ENCODE measurements around the gene TRIM33.

TRIM33 gene

GRCh38 chr1:114511032-114511785 is at the start of gene TRIM33:
TSS of gene TRIM33 (minus strand) at chr1:114511203. CDS start at chr1:114511076, 127 bp downstream.
- peak; percentile 93 for DNase-seq

- no peak for DNase-seq
Measured at GRCh38 chr1:114559356-114559755, 48.4 kb upstream of the TRIM33 start.

DNA sequence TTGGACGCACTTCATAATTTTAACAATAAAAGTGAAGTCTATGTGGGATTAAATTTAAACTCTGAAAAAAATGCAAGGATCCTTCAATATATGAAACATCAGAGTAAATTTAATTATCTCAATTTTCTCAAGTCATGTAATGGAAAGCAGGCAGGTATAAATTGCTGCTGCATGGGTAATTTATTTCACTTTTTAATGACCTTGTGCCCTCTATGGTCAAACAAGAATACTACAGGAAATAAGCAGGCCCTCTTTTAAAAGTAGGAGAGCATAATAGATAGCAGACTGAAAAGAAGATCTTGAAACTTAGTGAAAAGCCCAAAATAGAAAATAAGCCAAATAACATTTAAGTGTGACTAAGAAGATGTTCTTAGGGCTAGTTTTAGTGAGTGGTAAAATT is 47.5 kb upstream of the TRIM33 start:
- DNase-seq = no peak

DNA sequence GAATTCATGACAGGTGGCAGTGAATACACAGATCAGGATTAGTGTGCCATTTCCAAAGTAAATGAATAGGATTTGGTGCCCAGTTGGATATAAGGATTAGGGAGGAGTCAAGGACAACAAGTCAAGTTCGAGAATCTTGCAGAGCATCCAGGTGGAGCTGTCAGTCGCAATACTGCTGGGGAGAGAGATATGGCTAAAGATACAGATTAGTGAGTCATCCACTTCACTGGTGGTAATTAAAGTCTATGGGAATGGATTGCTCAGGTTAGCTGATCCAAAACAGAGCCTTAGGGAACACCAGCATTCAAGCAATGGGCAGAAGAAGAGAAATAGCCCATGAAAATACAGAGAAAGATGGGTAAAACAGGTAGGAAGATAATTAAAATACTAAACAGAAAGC is 43.6 kb upstream of the TRIM33 start:
- DNase-seq = no peak

GRCh38 chr1:114552106-114552639 is 41.2 kb upstream of the TRIM33 start:
- DNase-seq = no peak

DNA sequence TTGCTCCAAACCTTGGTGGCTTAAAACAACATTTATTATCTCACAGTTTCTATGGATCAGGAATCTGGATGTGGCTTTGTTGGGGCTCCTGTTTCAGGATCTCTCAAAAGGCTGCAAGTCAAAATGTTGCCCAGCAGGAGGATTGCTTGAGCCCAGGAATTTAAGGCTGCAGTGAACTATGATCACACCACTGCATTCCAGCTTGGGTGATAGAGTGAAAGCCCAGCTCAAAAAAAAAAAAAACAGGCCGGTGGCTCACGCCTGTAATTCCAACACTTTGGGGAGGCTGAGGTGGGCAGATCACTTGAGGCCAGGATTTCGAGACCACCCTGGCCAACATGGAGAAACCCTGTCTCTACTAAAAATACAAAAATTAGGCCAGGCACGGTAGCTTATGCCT is 40.4 kb upstream of the TRIM33 start:
- DNase-seq = no peak

DNA sequence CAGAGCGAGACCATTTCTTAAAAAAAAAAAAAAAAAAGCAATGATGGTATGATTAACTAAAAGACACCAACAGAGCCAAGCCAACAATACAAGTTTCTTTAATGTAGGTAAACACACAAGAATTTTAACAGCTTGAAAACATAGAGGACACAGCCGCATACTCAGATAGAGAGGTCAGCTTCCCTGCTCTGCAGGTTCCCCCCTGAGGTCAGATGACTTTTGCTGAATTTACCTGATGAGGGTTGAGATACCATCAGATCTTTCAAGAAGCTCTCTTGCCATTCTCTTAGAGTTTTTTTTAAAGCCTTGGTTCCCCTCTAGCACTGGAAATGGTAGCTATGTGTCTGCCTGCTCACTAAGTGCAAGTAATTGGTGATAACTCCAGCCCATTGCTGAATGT is 39.3 kb upstream of the TRIM33 start:
- DNase-seq = no peak

GRCh38 chr1:114549137-114549536 is 38.1 kb upstream of the TRIM33 start:
- no peak for DNase-seq

- DNase-seq = no peak
Measured at GRCh38 chr1:114547076-114547475, 36.1 kb upstream of the TRIM33 start.

GRCh38 chr1:114545796-114546195 is 34.8 kb upstream of the TRIM33 start:
- DNase-seq = no peak

GRCh38 chr1:114545315-114545714 is 34.3 kb upstream of the TRIM33 start:
- DNase-seq = no peak

DNA sequence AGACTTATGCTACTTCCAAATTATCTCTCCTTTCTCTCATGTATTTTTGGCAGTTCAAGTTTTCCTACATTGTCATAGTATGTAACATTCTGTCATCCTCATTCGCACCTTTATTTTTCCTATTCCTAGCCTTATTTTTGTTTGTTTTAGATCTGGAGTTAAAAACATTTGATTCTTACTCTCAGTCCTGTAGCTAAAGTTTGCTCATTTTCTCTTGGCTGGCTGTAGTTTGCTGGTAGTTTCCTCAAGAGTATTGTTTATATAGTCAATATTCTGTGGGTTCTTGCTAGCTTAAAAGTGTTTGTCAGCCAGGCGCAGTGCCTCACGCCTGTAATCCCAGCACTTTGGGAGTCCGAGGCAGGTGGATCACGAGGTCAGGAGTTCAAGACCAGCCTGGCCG is 29.8 kb upstream of the TRIM33 start:
- no peak for DNase-seq

- no peak for DNase-seq
Measured at GRCh38 chr1:114540272-114540671, 29.3 kb upstream of the TRIM33 start.

DNA sequence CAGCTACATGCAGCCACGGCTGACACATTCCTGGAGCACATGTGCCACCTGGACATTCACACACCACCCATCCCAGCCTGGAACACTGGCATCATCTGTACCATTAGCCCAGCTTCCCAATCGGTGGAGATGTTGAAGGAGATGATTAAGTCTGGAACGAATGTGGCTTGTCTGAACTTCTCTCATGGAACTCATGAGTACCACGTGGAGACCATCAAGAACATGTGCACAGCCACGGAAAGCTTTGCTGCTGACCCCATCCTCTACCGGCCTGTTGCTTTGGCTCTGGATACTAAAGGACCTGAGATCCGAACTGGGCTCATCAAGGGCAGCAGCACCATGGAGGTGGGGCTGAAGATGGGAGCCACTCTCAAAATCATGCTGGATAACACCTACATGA is 25.0 kb upstream of the TRIM33 start:
- DNase-seq = no peak

DNA sequence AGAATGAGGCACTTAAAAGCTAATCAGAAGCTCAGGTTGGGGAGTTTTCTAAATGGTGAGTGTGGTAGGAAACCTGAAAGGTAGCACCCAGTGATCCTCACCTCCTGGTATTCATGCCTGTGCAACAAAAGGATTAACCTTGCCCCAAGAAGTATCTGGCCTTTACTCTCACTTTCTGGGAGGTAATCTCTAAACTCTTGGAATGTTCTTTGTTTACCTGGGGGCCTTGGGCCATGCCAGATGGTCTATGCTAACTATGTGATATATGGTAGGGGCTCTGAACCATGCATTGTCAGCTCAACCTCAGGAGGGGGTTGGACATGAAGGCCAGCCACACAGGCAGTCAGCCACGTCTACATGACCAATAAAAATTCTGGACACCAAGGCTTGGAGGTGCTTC is 24.4 kb upstream of the TRIM33 start:
- DNase-seq = no peak

DNA sequence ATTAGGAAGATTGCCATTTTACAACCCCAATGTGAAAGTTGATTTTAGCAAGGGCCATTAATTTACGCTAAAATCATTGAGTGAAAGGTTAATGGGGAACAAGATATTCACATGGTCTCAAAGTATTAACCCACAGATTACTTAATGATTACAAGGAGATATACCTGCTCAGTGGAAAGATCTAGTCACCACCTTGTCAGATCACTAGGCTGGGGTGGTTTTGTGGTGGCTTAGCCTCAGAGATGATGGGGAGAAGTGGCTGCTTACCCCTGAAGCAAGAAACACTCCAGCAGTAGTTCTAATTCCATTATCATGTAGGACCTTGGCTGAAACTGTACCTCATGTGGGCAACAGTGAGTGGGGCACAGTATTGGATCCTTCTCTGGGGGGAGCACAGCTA is 20.1 kb upstream of the TRIM33 start:
- DNase-seq = no peak

DNA sequence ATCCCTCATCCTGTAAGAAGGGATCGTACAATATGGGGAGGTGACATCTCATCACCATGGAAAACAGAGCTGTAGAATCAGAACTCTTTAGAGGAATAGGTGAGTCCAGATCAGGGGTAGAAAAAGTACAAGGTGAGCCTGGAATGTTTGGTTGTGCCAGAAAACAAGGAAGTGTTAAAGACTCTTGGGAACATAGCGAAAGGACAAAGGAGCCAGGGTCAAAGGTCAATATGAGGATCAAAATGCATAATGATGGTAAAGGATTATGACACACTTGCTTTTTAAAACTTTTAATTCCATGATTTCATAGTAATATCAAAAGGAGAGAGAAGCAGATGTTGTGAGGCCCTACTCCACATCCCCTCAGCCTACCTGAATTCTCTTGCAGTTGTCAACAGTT is 19.2 kb upstream of the TRIM33 start:
- DNase-seq = no peak

DNA sequence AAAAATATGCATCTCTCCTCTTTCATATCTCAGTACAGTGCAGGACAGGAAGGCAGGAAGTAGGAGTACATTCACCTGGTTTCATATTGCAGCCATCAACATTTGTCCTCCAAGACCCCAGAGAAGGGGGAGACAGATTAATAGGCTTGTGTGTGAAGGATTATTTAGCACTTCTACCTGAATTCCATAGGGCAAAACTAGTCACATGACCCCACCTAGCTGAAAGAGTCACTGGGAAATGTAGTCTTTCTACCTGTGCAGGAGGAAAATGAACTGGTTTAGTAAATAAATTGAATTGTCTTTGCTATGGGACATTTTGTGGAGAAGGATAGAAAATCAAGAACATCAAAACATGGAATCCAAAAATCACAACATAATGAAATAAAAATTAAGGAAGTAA is 13.9 kb upstream of the TRIM33 start:
- DNase-seq = no peak

GRCh38 chr1:114522264-114522575 is 11.2 kb upstream of the TRIM33 start:
- DNase-seq = no peak

GRCh38 chr1:114521396-114522263 is 10.6 kb upstream of the TRIM33 start:
- no peak for DNase-seq

- no peak for DNase-seq
Measured at GRCh38 chr1:114517348-114517747, 6.3 kb upstream of the TRIM33 start.

- no peak for DNase-seq
Measured at GRCh38 chr1:114512595-114513280, 1.7 kb upstream of the TRIM33 start.

DNA sequence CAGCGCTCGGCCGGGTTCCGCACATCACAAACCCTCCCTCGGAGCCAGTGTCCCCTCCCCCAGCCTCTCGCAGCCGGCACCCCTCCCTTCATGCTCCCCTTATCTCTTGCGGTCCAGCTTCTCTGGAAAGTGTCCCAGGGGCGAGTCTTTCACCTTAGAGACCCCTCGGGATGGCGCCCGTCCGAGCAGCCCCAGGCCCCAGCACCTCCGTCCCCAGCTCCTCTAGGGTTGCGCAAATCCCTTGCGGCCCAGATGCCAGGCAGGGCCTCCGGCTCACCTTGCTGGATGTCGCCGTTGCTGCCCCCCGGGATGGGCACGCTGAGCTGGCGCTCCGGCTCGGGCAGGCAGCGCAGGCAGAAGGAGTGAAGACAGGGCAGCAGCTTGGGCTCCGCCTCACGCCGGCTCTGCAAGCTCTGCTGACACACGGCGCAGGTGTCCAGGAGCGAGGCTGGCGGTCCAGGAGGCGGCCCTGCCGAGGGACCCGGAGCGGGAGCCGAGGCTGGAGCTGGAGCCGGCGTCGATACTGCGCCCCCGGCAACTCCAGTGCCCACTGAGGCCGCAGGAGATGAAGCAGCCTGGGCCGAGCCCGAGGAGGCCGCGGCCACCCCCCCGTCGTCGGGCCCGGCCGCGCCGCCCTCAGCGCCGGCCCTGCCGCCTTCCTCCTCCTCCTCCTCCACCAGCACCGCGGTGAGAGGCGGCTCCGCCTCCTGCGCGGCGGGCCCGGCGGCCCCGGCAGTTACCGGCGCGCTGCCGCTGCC is 550 bp downstream of the TRIM33 start:
- peak; percentile 29 for DNase-seq

All from NCI-H510A (cell line).